Kidney (tissue), 14 donors: ENCODE measurements around the gene DCLK1. TPM values are rescaled to one million over a fixed set of nuclear protein-coding genes. Genes with fewer than 3 reads are reported as not detected.

Experiments used
- DNase-seq, 5 donors: peaks; one replicate each; pipeline ENCODE4 v3.0.0-alpha.2; 2013 to 2020
- FAIRE-seq: peaks from 2 replicates; lab custom pipeline; 2012; peaks lifted over from hg19 to GRCh38; lab: Jason Lieb, UNC
- H3K27ac ChIP-seq, 2 donors: one replicate each; pipeline ENCODE4 v1.7.0; 2013; ENCODE audit warnings: low read depth in 2 of 2, low read length in 2 of 2, inconsistent platforms in 1 of 2
- H3K27me3 ChIP-seq: one replicate; pipeline ENCODE4 v1.7.1; 2013; ENCODE audit warnings: low read length, inconsistent platforms; ENCODE audit not compliant: control insufficient read depth, insufficient read depth
- H3K36me3 ChIP-seq, 3 donors: one replicate each; pipeline versions ENCODE4 v1.7.0 to v1.7.1; 2013; ENCODE audit warnings: low read length in 3 of 3, control low read depth in 1 of 3, inconsistent platforms in 1 of 3; ENCODE audit not compliant: insufficient read depth in 3 of 3, control insufficient read depth in 2 of 3
- H3K4me1 ChIP-seq, 3 donors: one replicate each; pipeline versions ENCODE4 v1.7.0 to v1.7.1; 2013; ENCODE audit warnings: low read length in 3 of 3, inconsistent platforms in 1 of 3, low read depth in 1 of 3; ENCODE audit not compliant: control insufficient read depth in 2 of 3, insufficient read depth in 2 of 3
- H3K4me3 ChIP-seq, 3 donors: one replicate each; pipeline versions ENCODE4 v1.7.0 to v1.8.1; 2013; ENCODE audit warnings: low read length in 3 of 3, control low read depth in 1 of 3, inconsistent platforms in 1 of 3
- H3K9ac ChIP-seq, 3 donors: one replicate each; pipeline versions ENCODE4 v1.7.0 to v1.7.1; 2013; ENCODE audit warnings: low read length in 3 of 3, control low read depth in 1 of 3, inconsistent platforms in 1 of 3
- H3K9me3 ChIP-seq, 3 donors: one replicate each; pipeline versions ENCODE4 v1.7.0 to v1.7.1; 2013; ENCODE audit warnings: low read length in 3 of 3, control low read depth in 1 of 3, inconsistent platforms in 1 of 3; ENCODE audit not compliant: control insufficient read depth in 2 of 3, insufficient read depth in 1 of 3
- CTCF ChIP-seq: IDR thresholded peaks from 3 replicates; pipeline ENCODE4 v1.5.1; 2012; ENCODE audit warnings: mild to moderate bottlenecking, moderate library complexity, borderline replicate concordance; ENCODE audit not compliant: insufficient read depth; ENCODE audit errors: extremely low read depth
- intact Hi-C: fragments of 100-400 bp; cut with DNase I; formaldehyde crosslinking; loops from one replicate; pipeline ENCODE4 v1.11.1; 2022
- polyA plus RNA-seq: library from polyadenylated mRNA; stranded (reverse); fragments of 350-450 nt; fragmentation: Illumina TruSeq; extraction: RNeasy Lipid Tissue Mini Kit (QIAGEN cat#74804); gene quantifications from one replicate; pipeline ENCODE4 v1.2.3, GENCODE V29; 2014; ENCODE audit warnings: low read depth, low replicate concordance; ENCODE audit not compliant: insufficient read depth
- total RNA-seq: library from RNA; stranded (reverse); fragmentation: NEBNext Ultra II Directional; extraction: Animal tissue kit (Norgen Biotek cat#: 25700); gene quantifications from one replicate; pipeline ENCODE4 v1.2.1, GENCODE V29; 2021
- donor health status: control.
- donor health status: control.
- donor health status: control.
- donor health status: control.
- donor health status: control.
- donor health status: DM: yes; HTN: yes; CAD: no.
- donor health status: Normal renal cell carcinoma (clear cell type).

The DCLK1 gene
- total and polyA plus RNA-seq, 2 donors from 2014 or later: 0.73 to 8.3 TPM

- Histone ChIP-seq H3K36me3 (no peaks in the 10 kb centered on the region), H3K27me3 (no peaks in the 10 kb centered on the region), H3K27ac (no peak overlapping the region), H3K4me1 (no peaks in the 10 kb centered on the region), H3K9me3 (no peaks in the 10 kb centered on the region), H3K4me3 (peak overlapping the region in 1 of 3 donors; percentile 37), H3K9ac (no peak overlapping the region)
- TF ChIP-seq CTCF: no peak
- intact Hi-C loops: no loop called here
- FAIRE-seq (no peak), DNase-seq (no peak)
Observed at GRCh38 chr13:35858665-35859064, 272.5 kb downstream of the DCLK1 start.

DNA sequence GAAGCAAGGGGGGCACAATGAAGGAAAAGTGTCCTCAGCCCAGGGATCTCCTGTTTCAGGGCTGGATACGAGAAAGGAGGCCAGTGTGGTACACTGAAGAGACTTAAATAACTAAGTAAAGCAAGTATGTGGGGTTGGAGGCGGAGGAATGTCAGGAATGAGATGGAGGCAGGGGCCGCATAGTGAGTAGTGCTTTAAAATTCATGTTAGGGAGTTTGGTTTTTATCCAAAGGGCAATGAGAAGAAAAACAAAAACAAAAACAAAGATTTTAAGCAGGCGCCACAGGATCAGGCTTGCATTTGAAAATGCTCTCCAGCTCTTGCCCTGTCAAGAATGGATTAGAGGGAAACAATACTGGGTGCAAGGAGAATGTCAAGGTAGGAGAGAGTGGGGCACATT is 273.4 kb downstream of the DCLK1 start:
- intact Hi-C loops: no loop called here
- Histone ChIP-seq H3K36me3 (no peaks in the 10 kb centered on the region), H3K4me3 (peak overlapping the region in 1 of 3 donors; percentile 37), H3K27me3 (no peaks in the 10 kb centered on the region), H3K27ac (no peak overlapping the region), H3K9me3 (no peaks in the 10 kb centered on the region), H3K4me1 (no peaks in the 10 kb centered on the region), H3K9ac (no peak overlapping the region)
- DNase-seq (peak in 3 of 5 donors; percentile 51 to 82 (median 58)), FAIRE-seq (no peak)
- no peak for TF ChIP-seq CTCF

DNA sequence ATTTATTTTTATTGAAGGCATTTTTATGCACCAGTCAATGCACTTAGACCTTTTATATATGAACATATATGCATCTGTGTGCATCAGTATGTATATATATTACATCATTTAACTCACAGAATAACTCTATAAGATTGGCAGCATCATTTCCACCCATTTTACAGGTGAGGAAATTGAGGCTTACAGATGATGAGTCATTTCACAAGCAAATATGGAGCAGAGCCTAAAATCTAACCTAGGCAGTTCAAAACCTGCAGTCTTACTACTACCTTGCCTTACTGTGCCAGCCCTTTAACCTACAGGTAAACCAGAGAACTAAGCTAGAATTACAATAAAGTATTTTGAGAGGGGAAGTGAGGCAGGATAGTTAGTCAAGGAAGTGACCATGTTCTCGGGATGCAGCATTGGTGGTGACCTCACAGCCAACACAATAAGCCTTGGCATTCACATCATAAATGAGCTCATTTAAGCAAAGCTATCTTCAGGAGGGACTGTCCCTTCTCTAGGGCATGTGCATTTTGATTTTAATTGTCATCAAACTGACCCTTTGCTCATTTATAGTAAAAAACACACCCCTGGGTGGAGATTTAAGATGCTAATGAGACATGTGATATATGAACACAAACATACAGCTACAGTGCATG is 274.3 kb downstream of the DCLK1 start:
- no peak overlapping the region for H3K27ac ChIP-seq
- FAIRE-seq (no peak), DNase-seq (no peak)
- no peaks in the 10 kb centered on the region for H3K36me3 ChIP-seq
- intact Hi-C loops: no loop called here
- no peaks in the 10 kb centered on the region for H3K27me3 ChIP-seq
- no peaks in the 10 kb centered on the region for H3K4me1 ChIP-seq
- H3K4me3 ChIP-seq: no peak overlapping the region
- no peak for TF ChIP-seq CTCF
- no peak overlapping the region for H3K9ac ChIP-seq
- H3K9me3 ChIP-seq: no peaks in the 10 kb centered on the region

DNA sequence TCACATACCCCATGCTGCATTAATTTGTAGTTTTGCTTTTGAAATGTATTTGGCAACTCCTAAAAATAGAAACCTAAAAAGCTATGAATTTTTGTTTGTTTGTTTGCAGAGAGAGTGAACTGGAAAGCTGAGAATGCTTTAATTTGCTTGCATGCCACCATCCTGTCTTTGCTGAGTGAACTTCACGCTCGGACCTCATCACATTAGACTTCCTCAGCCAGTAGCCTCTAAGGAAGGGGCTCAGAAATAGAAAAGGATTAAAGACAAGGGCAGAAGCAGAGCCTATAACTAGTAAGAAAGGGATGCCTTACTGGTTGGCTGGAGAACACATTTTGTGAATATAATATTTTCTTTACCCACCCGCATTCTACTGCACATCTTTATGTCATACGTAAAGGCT is 275.1 kb downstream of the DCLK1 start:
- H3K36me3 ChIP-seq: no peaks in the 10 kb centered on the region
- FAIRE-seq (no peak), DNase-seq (no peak)
- no peaks in the 10 kb centered on the region for H3K9me3 ChIP-seq
- H3K4me1 ChIP-seq: no peaks in the 10 kb centered on the region
- no peak overlapping the region for H3K4me3 ChIP-seq
- H3K27ac ChIP-seq: no peak overlapping the region
- H3K27me3 ChIP-seq: no peaks in the 10 kb centered on the region
- intact Hi-C loops: no loop called here
- H3K9ac ChIP-seq: no peak overlapping the region
- no peak for TF ChIP-seq CTCF
